Psoas muscle (tissue), 8 donors: ENCODE results near the gene CSNK1G1. TPM values are rescaled to one million over a fixed set of nuclear protein-coding genes. Genes with fewer than 3 reads are reported as not detected.

ENCODE experiments used
- ATAC-seq, 4 donors: fragments of 200-7000 bp; cut with Tn5 transposase; one replicate each; pipeline ENCODE4 v1.9.1; 2020; ENCODE audit warnings: moderate library complexity in 3 of 4, mild to moderate bottlenecking in 2 of 4
- DNase-seq, 2 donors: peaks; one replicate each; pipeline ENCODE4 v3.0.0-alpha.2; 2020
- H3K27ac ChIP-seq: fragments of 200-600 bp; one replicate; pipeline ENCODE4 v1.8.0; 2022
- H3K27me3 ChIP-seq, 3 donors: fragments of 200-600 bp in 1 of 3; one replicate each; pipeline versions ENCODE4 v1.6.1 to v1.8.0; 2013 to 2022; ENCODE audit warnings: low read length in 2 of 3, mild to moderate bottlenecking in 2 of 3, moderate library complexity in 1 of 3; ENCODE audit not compliant: insufficient read depth in 3 of 3
- H3K36me3 ChIP-seq, 2 donors: fragments of 200-600 bp in 1 of 2; one replicate each; pipeline versions ENCODE4 v1.6.1 to v1.8.0; 2013 to 2022; ENCODE audit warnings: low read depth in 1 of 2, mild to moderate bottlenecking in 1 of 2, moderate library complexity in 1 of 2; ENCODE audit not compliant: insufficient read depth in 1 of 2
- H3K4me1 ChIP-seq: fragments of 200-600 bp; one replicate; pipeline ENCODE4 v1.8.0; 2022
- H3K4me3 ChIP-seq: fragments of 200-600 bp; one replicate; pipeline ENCODE4 v1.8.0; 2022; ENCODE audit warnings: mild to moderate bottlenecking
- H3K9me3 ChIP-seq: fragments of 200-600 bp; one replicate; pipeline ENCODE4 v1.8.0; 2022
- WGBS, 3 donors: extraction: QIAGEN DNeasy Blood & Tissue Kit; methylation state at CpG; one replicate each; pipeline versions ENCODE4 v1.1.6 to v1.1.7; 2013; 5-methylcytosine and 5-hydroxymethylcytosine counted together
- intact Hi-C, 2 donors: fragments of 100-400 bp; cut with DNase I; formaldehyde crosslinking; loops; one replicate each; pipeline versions ENCODE4 v1.11.0 to v1.14.2; 2022
- polyA plus RNA-seq, 3 donors: library from polyadenylated mRNA; stranded (reverse); fragments of 200-250 nt; gene quantifications; one replicate each; pipeline ENCODE4 v1.2.3, GENCODE V29; 2013
- total RNA-seq, 4 donors: library from RNA; stranded (reverse); fragmentation: NEBNext Ultra II Directional in 2 of 4; extraction: Animal tissue kit (Norgen Biotek cat#: 25700) in 2 of 4; gene quantifications; one replicate each; pipeline versions ENCODE4 v1.2.1 to v1.2.4, GENCODE V29; 2021 to 2023
- TF ChIP-seq, protein P1 (sequence below): fragments of 200-600 bp; IDR thresholded peaks from one replicate; pipeline ENCODE4 v1.8.0; 2022; ENCODE audit warnings: antibody characterized with exemption
- donor health status: healthy with polysubstance abuse.
- donor health status: DM: no; HTN: no; CAD: no; lungs with moderate emphysema.
- donor health status: Bipolar disorder and iron deficiency.
- donor health status: healthy.
- donor health status: DM: yes; HTN: yes; CAD: no.
- donor health status: DM: no; HTN: no; CAD: no.
- donor health status: DM: no; HTN: no; CAD: no.
- donor health status: DM: yes; HTN: yes; CAD: no.

The CSNK1G1 gene
- total and polyA plus RNA-seq, 7 donors = 1.9 to 9.6 (median 7.1) TPM

DNA sequence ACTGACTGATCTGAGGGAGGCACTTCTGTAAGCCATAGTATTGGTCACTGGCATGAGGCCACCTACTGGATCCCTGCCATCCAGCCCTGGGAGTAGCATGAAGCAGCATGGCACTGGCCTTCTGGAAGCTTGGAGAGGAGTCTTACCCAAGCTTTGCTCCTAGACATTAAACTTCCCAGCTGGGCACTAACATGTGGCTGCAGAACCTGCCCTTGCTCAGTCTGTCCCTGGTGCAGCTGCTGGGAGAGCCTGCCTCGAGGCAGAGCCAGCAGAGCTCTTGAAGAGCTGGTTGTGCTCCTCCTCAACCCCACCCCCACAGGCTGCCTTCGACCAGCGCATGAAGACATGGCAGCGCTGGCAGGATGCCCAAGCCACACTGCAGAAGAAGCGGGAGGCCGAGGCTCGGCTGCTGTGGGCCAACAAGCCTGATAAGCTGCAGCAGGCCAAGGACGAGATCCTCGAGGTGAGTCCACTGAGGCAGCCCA, 221.6 kb downstream of the CSNK1G1 start:
- intact Hi-C loops = no loop called here
- no peaks in the 10 kb centered on the region for H3K27me3 ChIP-seq
- H3K27ac ChIP-seq = no peak overlapping the region
- peaks cover 23 to 97% of the 10 kb centered on the region in 2 donors for H3K36me3 ChIP-seq
- ATAC-seq (peak in 2 of 4 donors; percentile 29 to 32), DNase-seq (no peak)
- TF ChIP-seq, protein P1, sequence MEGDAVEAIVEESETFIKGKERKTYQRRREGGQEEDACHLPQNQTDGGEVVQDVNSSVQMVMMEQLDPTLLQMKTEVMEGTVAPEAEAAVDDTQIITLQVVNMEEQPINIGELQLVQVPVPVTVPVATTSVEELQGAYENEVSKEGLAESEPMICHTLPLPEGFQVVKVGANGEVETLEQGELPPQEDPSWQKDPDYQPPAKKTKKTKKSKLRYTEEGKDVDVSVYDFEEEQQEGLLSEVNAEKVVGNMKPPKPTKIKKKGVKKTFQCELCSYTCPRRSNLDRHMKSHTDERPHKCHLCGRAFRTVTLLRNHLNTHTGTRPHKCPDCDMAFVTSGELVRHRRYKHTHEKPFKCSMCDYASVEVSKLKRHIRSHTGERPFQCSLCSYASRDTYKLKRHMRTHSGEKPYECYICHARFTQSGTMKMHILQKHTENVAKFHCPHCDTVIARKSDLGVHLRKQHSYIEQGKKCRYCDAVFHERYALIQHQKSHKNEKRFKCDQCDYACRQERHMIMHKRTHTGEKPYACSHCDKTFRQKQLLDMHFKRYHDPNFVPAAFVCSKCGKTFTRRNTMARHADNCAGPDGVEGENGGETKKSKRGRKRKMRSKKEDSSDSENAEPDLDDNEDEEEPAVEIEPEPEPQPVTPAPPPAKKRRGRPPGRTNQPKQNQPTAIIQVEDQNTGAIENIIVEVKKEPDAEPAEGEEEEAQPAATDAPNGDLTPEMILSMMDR = no peak
- 83 to 94% (median 83%) methylated on average over 9 of the region's 9 CpGs for WGBS, 3 donors
- no peaks in the 10 kb centered on the region for H3K4me1 ChIP-seq
- H3K4me3 ChIP-seq = no peak overlapping the region
- H3K9me3 ChIP-seq = no peaks in the 10 kb centered on the region

GRCh38 chr15:64133623-64134344, 222.2 kb downstream of the CSNK1G1 start:
- no peak overlapping the region for H3K4me3 ChIP-seq
- no peak for ATAC-seq
- no peaks in the 10 kb centered on the region for H3K9me3 ChIP-seq
- 89 to 95% (median 95%) methylated on average over 10 of the region's 10 CpGs for WGBS, 3 donors
- H3K4me1 ChIP-seq = no peaks in the 10 kb centered on the region
- no peak overlapping the region for H3K27ac ChIP-seq
- no peaks in the 10 kb centered on the region for H3K27me3 ChIP-seq
- DNase-seq = no peak
- intact Hi-C loops = no loop called here
- peaks cover 25 to 100% of the 10 kb centered on the region in 2 donors for H3K36me3 ChIP-seq
- TF ChIP-seq, protein P1 = no peak

- Histone ChIP-seq H3K9me3 (no peaks in the 10 kb centered on the region), H3K27ac (no peak overlapping the region), H3K4me3 (no peak overlapping the region), H3K36me3 (peaks cover 28 to 99% of the 10 kb centered on the region in 2 donors), H3K4me1 (peaks cover 6% of the 10 kb centered on the region), H3K27me3 (no peaks in the 10 kb centered on the region)
- WGBS, 3 donors = 90 to 94% (median 93%) methylated on average over 4 of the region's 4 CpGs
- intact Hi-C loops = no loop called here
- ATAC-seq = no peak
- TF ChIP-seq, protein P1 = no peak
- no peak for DNase-seq
Measured at GRCh38 chr15:64132217-64132616, 223.8 kb downstream of the CSNK1G1 start.

DNA sequence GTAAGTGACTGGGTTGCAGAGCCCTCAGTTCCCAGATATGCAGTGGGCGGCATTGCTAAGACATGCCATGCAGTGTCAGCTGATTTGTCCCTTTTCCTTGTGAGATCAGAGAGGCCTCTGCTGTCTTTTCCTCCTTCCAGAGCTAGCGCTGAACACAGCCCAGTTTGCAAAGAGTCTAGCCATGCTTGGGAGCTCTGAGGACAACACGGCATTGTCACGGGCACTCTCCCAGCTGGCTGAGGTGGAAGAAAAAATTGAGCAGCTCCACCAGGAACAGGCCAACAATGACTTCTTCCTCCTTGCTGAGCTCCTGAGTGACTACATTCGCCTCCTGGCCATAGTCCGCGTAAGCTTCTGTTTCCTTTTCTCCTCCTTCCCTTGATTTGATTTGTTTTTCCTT, 224.4 kb downstream of the CSNK1G1 start:
- DNase-seq (no peak), ATAC-seq (no peak)
- TF ChIP-seq, protein P1 = no peak
- Histone ChIP-seq H3K4me3 (no peak overlapping the region), H3K36me3 (peaks cover 24 to 99% of the 10 kb centered on the region in 2 donors), H3K9me3 (no peaks in the 10 kb centered on the region), H3K27ac (no peak overlapping the region), H3K27me3 (no peaks in the 10 kb centered on the region), H3K4me1 (peaks cover 10% of the 10 kb centered on the region)
- intact Hi-C loops = no loop called here
- 79 to 85% (median 83%) methylated on average over 7 of the region's 7 CpGs for WGBS, 3 donors

- ATAC-seq = no peak
- Histone ChIP-seq H3K27ac (no peak overlapping the region), H3K4me1 (peaks cover 10% of the 10 kb centered on the region), H3K27me3 (no peaks in the 10 kb centered on the region), H3K9me3 (no peaks in the 10 kb centered on the region), H3K4me3 (no peak overlapping the region), H3K36me3 (peaks cover 20 to 97% of the 10 kb centered on the region in 2 donors)
- WGBS, 3 donors = 94 to 98% (median 95%) methylated on average over 3 of the region's 3 CpGs
- TF ChIP-seq, protein P1 = no peak
- intact Hi-C loops = no loop called here
- no peak for DNase-seq
Measured at GRCh38 chr15:64130159-64130558, 225.8 kb downstream of the CSNK1G1 start.
